ENCODE data around the gene TPP1.

TPP1 gene

GRCh38 chr11:6565988-6566703 lies 53.1 kb downstream of the TPP1 start:
- no peak for TF ChIP-seq CSRNP3 (CRISPR knock-in tag; IDR thresholded peaks at IDR 0.05)
- ATAC-seq, result no peak

GRCh38 chr11:6565325-6565724 lies 53.9 kb downstream of the TPP1 start:
- ATAC-seq, result no peak
- TF ChIP-seq ZNF8 (CRISPR knock-in tag; IDR thresholded peaks at IDR 0.05) (no peak), PPARA (CRISPR knock-in tag; IDR thresholded peaks at IDR 0.05; ENCODE audit: borderline replicate concordance) (no peak), TOX (CRISPR knock-in tag; IDR thresholded peaks at IDR 0.05; ENCODE audit: borderline replicate concordance) (no peak), BACH2 (CRISPR knock-in tag; IDR thresholded peaks at IDR 0.05; ENCODE audit: borderline replicate concordance) (no peak), GLIS3 (CRISPR knock-in tag; IDR thresholded peaks at IDR 0.05) (no peak), CSDC2 (CRISPR knock-in tag; IDR thresholded peaks at IDR 0.05) (no peak), ZFP30 (CRISPR knock-in tag; IDR thresholded peaks at IDR 0.05) (no peak), ZNF70 (CRISPR knock-in tag; IDR thresholded peaks at IDR 0.05) (no peak), CSRNP3 (CRISPR knock-in tag; IDR thresholded peaks at IDR 0.05) (no peak), OSR1 (CRISPR knock-in tag; IDR thresholded peaks at IDR 0.05) (no peak), ISL1 (CRISPR knock-in tag; IDR thresholded peaks at IDR 0.05) (no peak), ZC3H10 (CRISPR knock-in tag; IDR thresholded peaks at IDR 0.05) (no peak), ZNF565 (CRISPR knock-in tag; conservative IDR thresholded peaks at IDR 0.05; ENCODE audit: low read depth) (no peak), RARB (CRISPR knock-in tag; IDR thresholded peaks at IDR 0.05) (no peak), ESRRG (CRISPR knock-in tag; IDR thresholded peaks at IDR 0.05) (no peak), ARNTL (CRISPR knock-in tag; IDR thresholded peaks at IDR 0.05; ENCODE audit: borderline replicate concordance, low read depth) (no peak)
- TF ChIP-seq, protein P1, sequence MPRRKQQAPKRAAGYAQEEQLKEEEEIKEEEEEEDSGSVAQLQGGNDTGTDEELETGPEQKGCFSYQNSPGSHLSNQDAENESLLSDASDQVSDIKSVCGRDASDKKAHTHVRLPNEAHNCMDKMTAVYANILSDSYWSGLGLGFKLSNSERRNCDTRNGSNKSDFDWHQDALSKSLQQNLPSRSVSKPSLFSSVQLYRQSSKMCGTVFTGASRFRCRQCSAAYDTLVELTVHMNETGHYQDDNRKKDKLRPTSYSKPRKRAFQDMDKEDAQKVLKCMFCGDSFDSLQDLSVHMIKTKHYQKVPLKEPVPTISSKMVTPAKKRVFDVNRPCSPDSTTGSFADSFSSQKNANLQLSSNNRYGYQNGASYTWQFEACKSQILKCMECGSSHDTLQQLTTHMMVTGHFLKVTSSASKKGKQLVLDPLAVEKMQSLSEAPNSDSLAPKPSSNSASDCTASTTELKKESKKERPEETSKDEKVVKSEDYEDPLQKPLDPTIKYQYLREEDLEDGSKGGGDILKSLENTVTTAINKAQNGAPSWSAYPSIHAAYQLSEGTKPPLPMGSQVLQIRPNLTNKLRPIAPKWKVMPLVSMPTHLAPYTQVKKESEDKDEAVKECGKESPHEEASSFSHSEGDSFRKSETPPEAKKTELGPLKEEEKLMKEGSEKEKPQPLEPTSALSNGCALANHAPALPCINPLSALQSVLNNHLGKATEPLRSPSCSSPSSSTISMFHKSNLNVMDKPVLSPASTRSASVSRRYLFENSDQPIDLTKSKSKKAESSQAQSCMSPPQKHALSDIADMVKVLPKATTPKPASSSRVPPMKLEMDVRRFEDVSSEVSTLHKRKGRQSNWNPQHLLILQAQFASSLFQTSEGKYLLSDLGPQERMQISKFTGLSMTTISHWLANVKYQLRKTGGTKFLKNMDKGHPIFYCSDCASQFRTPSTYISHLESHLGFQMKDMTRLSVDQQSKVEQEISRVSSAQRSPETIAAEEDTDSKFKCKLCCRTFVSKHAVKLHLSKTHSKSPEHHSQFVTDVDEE (CRISPR knock-in tag; IDR thresholded peaks at IDR 0.05), result no peak
- TF ChIP-seq, protein P2, sequence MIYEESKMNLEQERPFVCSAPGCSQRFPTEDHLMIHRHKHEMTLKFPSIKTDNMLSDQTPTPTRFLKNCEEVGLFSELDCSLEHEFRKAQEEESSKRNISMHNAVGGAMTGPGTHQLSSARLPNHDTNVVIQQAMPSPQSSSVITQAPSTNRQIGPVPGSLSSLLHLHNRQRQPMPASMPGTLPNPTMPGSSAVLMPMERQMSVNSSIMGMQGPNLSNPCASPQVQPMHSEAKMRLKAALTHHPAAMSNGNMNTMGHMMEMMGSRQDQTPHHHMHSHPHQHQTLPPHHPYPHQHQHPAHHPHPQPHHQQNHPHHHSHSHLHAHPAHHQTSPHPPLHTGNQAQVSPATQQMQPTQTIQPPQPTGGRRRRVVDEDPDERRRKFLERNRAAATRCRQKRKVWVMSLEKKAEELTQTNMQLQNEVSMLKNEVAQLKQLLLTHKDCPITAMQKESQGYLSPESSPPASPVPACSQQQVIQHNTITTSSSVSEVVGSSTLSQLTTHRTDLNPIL (CRISPR knock-in tag; IDR thresholded peaks at IDR 0.05; ENCODE audit: low read depth), result no peak

DNA sequence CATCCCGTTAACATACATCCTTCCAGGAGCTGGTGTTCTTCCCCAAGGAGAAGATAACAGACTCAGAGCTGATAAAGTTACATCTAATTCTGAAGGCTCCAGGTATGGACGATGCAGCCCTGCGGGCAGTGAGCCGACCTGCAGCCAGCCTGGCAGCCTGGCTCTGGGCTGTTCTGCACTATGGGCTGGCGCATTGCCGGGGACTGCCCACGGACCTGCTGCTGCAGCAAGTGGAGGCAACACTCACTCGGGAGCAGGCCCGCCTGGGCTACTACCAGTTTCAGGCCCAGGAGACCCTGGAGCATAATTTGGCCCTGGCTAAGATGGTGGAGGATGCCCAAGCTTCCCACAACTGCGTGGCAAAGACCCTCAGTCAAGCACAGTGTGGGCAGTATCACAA lies 55.6 kb downstream of the TPP1 start:
- no peak for ATAC-seq
- no peak for TF ChIP-seq TCF4 (CRISPR knock-in tag; IDR thresholded peaks at IDR 0.05; ENCODE audit: borderline replicate concordance)
- TF ChIP-seq OSR1 (CRISPR knock-in tag; IDR thresholded peaks at IDR 0.05), result no peak
- TF ChIP-seq, protein P1 (CRISPR knock-in tag; IDR thresholded peaks at IDR 0.05), result no peak
- TF ChIP-seq TOX (CRISPR knock-in tag; IDR thresholded peaks at IDR 0.05; ENCODE audit: borderline replicate concordance), result no peak
- no peak for TF ChIP-seq CSDC2 (CRISPR knock-in tag; IDR thresholded peaks at IDR 0.05)
- TF ChIP-seq, protein P2 (CRISPR knock-in tag; IDR thresholded peaks at IDR 0.05; ENCODE audit: low read depth), result no peak
- TF ChIP-seq ZNF8 (CRISPR knock-in tag; IDR thresholded peaks at IDR 0.05), result no peak
- no peak for TF ChIP-seq ISL1 (CRISPR knock-in tag; IDR thresholded peaks at IDR 0.05)
- TF ChIP-seq PATZ1 (CRISPR knock-in tag; IDR thresholded peaks at IDR 0.05; ENCODE audit: borderline replicate concordance), result no peak
- no peak for TF ChIP-seq ARNTL (CRISPR knock-in tag; IDR thresholded peaks at IDR 0.05; ENCODE audit: borderline replicate concordance, low read depth)
- no peak for TF ChIP-seq ZNF70 (CRISPR knock-in tag; IDR thresholded peaks at IDR 0.05)
- no peak for TF ChIP-seq BACH2 (CRISPR knock-in tag; IDR thresholded peaks at IDR 0.05; ENCODE audit: borderline replicate concordance)
- no peak for TF ChIP-seq ZFP30 (CRISPR knock-in tag; IDR thresholded peaks at IDR 0.05)
- TF ChIP-seq ESRRG (CRISPR knock-in tag; IDR thresholded peaks at IDR 0.05), result no peak
- no peak for TF ChIP-seq RARB (CRISPR knock-in tag; IDR thresholded peaks at IDR 0.05)
- no peak for TF ChIP-seq ZFP3 (CRISPR knock-in tag; IDR thresholded peaks at IDR 0.05)
